Testis (tissue), 3 donors: ENCODE results near the gene PGAP2. TPM values are rescaled to one million over a fixed set of nuclear protein-coding genes. Genes with fewer than 3 reads are reported as not detected.

Source experiments
- DNase-seq: peaks from one replicate; pipeline ENCODE4 v3.0.0-alpha.2; 2019
- H3K27ac ChIP-seq, 2 donors: fragments of 200-600 bp; sonication (generic); one replicate each; pipeline ENCODE4 v1.5.1; 2019
- H3K27me3 ChIP-seq: fragments of 200-600 bp; sonication (generic); one replicate; pipeline ENCODE4 v1.5.1; 2019
- H3K36me3 ChIP-seq: fragments of 200-600 bp; sonication (generic); one replicate; pipeline ENCODE4 v1.5.1; 2017; ENCODE audit warnings: low read depth; ENCODE audit errors: missing control alignments
- H3K4me1 ChIP-seq: fragments of 200-600 bp; sonication (generic); one replicate; pipeline ENCODE4 v1.5.1; 2019
- H3K4me3 ChIP-seq, 2 donors: fragments of 200-600 bp; sonication (generic); one replicate each; pipeline ENCODE4 v1.5.1; 2017 to 2019
- H3K9me3 ChIP-seq: fragments of 200-600 bp; sonication (generic); one replicate; pipeline ENCODE4 v1.5.1; 2017
- POLR2A ChIP-seq: fragments of 450-650 bp; IDR thresholded peaks from one replicate; pipeline ENCODE4 v1.6.1; 2017; ENCODE audit warnings: antibody characterized with exemption, mild to moderate bottlenecking, moderate library complexity
- WGBS, 2 donors: methylation state at CpG; one replicate each; pipeline ENCODE4 v1.1.5; 2018; 5-methylcytosine and 5-hydroxymethylcytosine counted together
- intact Hi-C: fragments of 100-400 bp; cut with DNase I; formaldehyde crosslinking; loops from one replicate; pipeline ENCODE4 v1.15.1; 2023; ENCODE audit warnings: low total_unique reads
- polyA plus RNA-seq: library from polyadenylated mRNA; stranded (reverse); fragments of 350-450 nt; fragmentation: Illumina TruSeq; extraction: RNeasy Lipid Tissue Mini Kit (QIAGEN cat#74804); gene quantifications from one replicate; pipeline ENCODE4 v1.2.3, GENCODE V29; 2014; ENCODE audit warnings: low read depth, low replicate concordance; ENCODE audit not compliant: insufficient read depth
- total RNA-seq, 2 donors: library from RNA; depleted of rRNA; stranded (reverse); fragments of >200 nt; gene quantifications; one replicate each; pipeline ENCODE4 v1.2.3, GENCODE V29; 2016
- TF ChIP-seq, protein P1 (sequence below), 3 experiments: fragments of 450-650 bp in 2 of 3; fragments of 200-600 bp in 1 of 3; sonication (generic) in 1 of 3; IDR thresholded peaks; one replicate each; pipeline ENCODE4 v1.5.1; 2016 to 2019; ENCODE audit warnings: antibody characterized with exemption in 3 of 3, mild to moderate bottlenecking in 2 of 3, moderate library complexity in 1 of 3

The PGAP2 gene
- total and polyA plus RNA-seq, 3 donors from 2014 or later, result 40.5 to 56.8 (median 54.4) TPM

DNA sequence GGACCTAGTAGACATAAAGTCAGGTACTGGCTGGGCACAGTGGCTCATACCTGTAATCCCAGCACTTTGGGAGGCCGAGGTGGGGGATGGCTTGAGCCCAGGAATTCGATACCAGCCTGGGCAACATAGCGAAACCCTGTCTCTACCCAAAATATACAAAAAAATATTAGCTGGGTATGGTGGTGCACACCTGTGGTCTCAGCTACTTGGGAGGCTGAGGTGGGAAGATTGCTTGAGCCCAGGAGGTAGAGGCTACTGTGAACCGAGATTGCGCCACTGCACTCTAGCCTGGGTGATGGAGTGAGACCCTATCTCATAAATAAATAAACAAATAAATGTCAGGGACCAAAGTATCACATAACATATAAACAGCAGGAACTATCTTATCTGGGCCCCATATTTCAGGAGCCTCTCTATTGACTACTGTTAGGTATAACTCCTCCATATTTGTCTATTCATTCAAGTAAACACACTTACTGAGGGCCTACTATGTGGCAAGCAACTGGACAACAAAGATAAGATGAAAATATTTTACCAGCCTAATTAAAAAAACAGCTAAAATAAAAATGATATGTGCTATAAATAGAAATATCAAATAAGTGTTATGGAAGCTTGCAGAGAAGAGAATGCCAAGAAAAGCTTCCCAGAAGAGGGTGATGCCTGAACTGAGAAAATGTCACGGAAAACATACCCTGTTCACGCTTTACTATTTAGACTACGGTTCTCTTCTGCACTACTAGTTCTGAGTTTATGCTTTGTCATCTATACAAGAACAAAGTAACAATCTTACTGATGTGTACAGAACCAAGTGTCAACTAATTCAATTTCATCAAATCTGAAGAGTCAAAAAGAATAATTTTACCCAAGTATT lies 13.0 kb upstream of the PGAP2 start:
- H3K36me3 ChIP-seq, result no peaks in the 10 kb centered on the region
- no peak for TF ChIP-seq POLR2A
- TF ChIP-seq, protein P1, sequence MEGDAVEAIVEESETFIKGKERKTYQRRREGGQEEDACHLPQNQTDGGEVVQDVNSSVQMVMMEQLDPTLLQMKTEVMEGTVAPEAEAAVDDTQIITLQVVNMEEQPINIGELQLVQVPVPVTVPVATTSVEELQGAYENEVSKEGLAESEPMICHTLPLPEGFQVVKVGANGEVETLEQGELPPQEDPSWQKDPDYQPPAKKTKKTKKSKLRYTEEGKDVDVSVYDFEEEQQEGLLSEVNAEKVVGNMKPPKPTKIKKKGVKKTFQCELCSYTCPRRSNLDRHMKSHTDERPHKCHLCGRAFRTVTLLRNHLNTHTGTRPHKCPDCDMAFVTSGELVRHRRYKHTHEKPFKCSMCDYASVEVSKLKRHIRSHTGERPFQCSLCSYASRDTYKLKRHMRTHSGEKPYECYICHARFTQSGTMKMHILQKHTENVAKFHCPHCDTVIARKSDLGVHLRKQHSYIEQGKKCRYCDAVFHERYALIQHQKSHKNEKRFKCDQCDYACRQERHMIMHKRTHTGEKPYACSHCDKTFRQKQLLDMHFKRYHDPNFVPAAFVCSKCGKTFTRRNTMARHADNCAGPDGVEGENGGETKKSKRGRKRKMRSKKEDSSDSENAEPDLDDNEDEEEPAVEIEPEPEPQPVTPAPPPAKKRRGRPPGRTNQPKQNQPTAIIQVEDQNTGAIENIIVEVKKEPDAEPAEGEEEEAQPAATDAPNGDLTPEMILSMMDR (IDR thresholded peaks at IDR 0.05), result no peak
- H3K27ac ChIP-seq, result no peak overlapping the region
- no peak overlapping the region for H3K4me3 ChIP-seq
- no peaks in the 10 kb centered on the region for H3K9me3 ChIP-seq
- 64 to 72% methylated on average over 8 of the region's 8 CpGs for WGBS, 2 donors
- peaks cover 13% of the 10 kb centered on the region for H3K4me1 ChIP-seq
- H3K27me3 ChIP-seq, result no peaks in the 10 kb centered on the region
- no peak for DNase-seq
- intact Hi-C loops, result no loop called here

DNA sequence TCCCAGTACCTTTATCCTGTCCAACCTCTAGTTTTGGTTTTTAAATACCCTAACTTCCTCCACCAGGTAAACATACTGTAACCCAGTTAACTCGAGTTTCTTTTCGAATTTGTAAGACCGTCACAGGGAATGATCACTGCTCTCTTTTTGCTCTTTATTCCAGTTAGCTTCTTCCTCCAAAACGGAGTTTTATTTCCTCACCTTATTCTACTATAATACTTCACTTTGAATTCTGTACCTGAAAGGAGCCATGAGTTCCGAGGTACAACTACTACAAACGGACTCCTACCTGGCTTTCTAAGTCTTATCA lies 12.4 kb upstream of the PGAP2 start:
- intact Hi-C loops, result no loop called here
- WGBS, 2 donors, result 26 to 33% methylated on average over 6 of the region's 6 CpGs
- H3K27me3 ChIP-seq, result no peaks in the 10 kb centered on the region
- no peak overlapping the region for H3K27ac ChIP-seq
- H3K4me1 ChIP-seq, result peaks cover 13% of the 10 kb centered on the region
- no peaks in the 10 kb centered on the region for H3K36me3 ChIP-seq
- H3K4me3 ChIP-seq, result peak overlapping the region; percentile 92 to 99
- no peak for DNase-seq
- H3K9me3 ChIP-seq, result no peaks in the 10 kb centered on the region
- TF ChIP-seq, protein P1 (IDR thresholded peaks at IDR 0.05), result no peak
- TF ChIP-seq POLR2A, result no peak

DNA sequence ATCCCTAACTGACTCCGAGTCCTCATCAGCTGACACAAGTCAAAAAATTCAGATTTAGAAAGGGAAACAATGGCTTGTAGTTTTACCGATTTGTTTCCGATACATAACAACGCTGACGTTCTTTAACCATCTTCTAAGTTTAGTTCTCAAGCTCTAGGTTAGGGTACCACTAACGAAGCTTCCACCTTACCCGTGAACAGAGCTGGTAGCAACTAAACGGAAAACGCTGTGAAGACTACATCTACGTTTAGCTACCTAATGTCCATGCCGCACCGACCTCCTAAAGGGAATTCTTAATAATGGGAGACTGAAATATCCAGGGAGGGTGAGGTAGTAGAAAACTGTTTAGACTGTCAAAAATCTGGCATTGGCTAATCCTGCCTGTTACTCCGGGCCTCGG lies 12.0 kb upstream of the PGAP2 start:
- 7 to 10% methylated on average over 14 of the region's 14 CpGs for WGBS, 2 donors
- H3K4me3 ChIP-seq, result peak overlapping the region; percentile 92 to 99
- intact Hi-C loops, result no loop called here
- no peaks in the 10 kb centered on the region for H3K9me3 ChIP-seq
- H3K36me3 ChIP-seq, result no peaks in the 10 kb centered on the region
- no peak for DNase-seq
- H3K27ac ChIP-seq, result peak overlapping the region; percentile 4 to 97
- no peaks in the 10 kb centered on the region for H3K27me3 ChIP-seq
- no peak for TF ChIP-seq POLR2A
- peaks cover 13% of the 10 kb centered on the region for H3K4me1 ChIP-seq

DNA sequence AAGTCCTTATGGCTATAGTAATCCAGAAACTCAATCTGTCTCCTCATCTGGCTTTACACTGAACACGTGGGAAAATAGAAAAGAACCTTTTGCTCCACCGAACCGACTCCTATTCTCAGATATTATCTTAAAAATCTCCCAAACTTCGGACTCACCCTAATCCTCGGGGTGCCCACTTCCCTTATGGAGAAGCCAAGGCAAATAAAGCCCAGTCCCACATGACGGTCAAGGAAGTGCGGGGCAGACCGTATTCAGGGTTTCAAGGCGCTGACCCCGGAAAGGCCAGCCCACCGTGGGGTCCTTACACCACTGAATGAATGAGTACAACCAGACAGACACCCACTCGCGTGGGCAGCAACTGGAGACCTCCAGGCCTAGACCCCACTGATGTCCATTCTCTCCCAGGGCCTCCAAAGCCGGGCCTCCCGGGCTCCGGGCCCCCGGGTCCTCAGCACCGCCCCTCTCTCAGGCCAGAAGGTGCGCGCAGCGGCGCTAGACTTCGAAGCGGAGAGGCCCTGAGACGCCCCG lies 11.5 kb upstream of the PGAP2 start:
- Histone ChIP-seq H3K36me3 (no peaks in the 10 kb centered on the region), H3K4me3 (peak overlapping the region; percentile 92 to 99), H3K27ac (peak overlapping the region; percentile 94 to 97), H3K4me1 (peaks cover 13% of the 10 kb centered on the region), H3K9me3 (no peaks in the 10 kb centered on the region), H3K27me3 (no peaks in the 10 kb centered on the region)
- DNase-seq, result peak; percentile 58
- TF ChIP-seq, protein P1 (IDR thresholded peaks at IDR 0.05), result no peak
- TF ChIP-seq POLR2A, result no peak
- 0 to 1% methylated on average over 10 to 26 of the region's 26 CpGs for WGBS, 2 donors
- intact Hi-C loops, result no loop called here

DNA sequence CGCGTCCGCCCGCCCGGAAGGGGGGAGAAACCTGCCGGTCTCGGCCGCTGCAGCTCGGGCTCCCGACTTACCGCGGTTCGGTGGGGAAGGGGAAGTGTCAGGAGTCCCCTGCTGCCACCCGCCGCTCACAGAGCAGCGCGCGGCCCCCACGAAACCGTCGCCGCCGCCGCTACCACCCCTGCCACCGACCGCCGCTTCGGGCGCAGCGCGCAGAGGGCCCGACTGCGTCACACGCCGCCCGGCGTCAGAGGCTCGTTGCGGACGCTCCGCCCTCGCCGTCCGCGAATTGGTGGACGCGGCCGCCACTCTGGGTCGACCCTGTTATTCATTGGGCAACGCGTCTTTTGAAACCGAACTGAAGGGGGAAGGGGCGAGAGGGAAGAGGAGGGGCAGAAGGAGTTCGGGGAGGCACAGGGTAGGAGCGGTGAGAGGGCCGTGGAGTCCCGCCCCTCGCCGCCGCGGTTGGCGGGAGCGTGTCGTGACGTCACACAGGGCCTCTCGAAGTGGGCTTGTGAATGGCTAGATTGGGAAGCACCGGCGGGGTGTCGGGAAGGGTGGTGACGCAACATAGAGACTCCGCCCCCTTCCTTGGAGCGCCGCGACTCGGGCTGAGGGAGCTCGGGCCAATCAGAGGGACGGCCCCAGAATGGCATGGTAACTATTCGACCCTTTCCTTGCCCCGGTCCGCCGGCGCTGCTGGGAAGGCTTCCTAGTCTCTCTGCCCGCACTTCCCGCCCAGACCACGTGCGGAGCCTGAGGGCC lies 10.8 kb upstream of the PGAP2 start, which contains the start of gene NUP98:
TSS of gene NUP98 (minus strand) at position 226 of the 762 bp plus-strand sequence. CDS start 15,437 bp downstream, outside the sequence.
- intact Hi-C loops, result no loop called here
- Histone ChIP-seq H3K4me3 (peak within 1 kb of the TSS; percentile 92 to 99), H3K36me3 (no peaks in the 10 kb centered on the region), H3K27me3 (no peaks in the 10 kb centered on the region), H3K4me1 (peaks cover 13% of the 10 kb centered on the region), H3K9me3 (no peaks in the 10 kb centered on the region), H3K27ac (peak within 1 kb of the TSS; percentile 94 to 97)
- 0% methylated on average over 32 to 86 of the region's 86 CpGs for WGBS, 2 donors
- peak; percentile 98 for TF ChIP-seq POLR2A
- TF ChIP-seq, protein P1 (IDR thresholded peaks at IDR 0.05), result peak in 1 of 3 experiments; percentile 23
- peak; percentile 100 for DNase-seq
